HEK293T (cell line): ENCODE data around the gene ARID1B.

Experiments
- CTCF ChIA-PET: fragments of 350-600 bp; formaldehyde crosslinking; extraction: SDS; loops from one replicate; lab custom pipeline; 2021; ENCODE audit warnings: antibody characterized with exemption, inconsistent platforms; lab: Yijun Ruan, JAX
- POLR2A ChIA-PET: fragments of 350-600 bp; formaldehyde crosslinking; extraction: SDS; loops from one replicate; lab custom pipeline; 2020; ENCODE audit warnings: antibody characterized with exemption, inconsistent platforms; lab: Yijun Ruan, JAX
- DNase-seq: peaks from one replicate; pipeline ENCODE4 v3.0.0; 2012; ENCODE audit warnings: mixed read lengths; ENCODE audit errors: extremely low spot score
- ARNT ChIP-seq: fragments of 450-650 bp; IDR thresholded peaks from 2 replicates; pipeline ENCODE4 v1.6.1; 2017; ENCODE audit warnings: mild to moderate bottlenecking
- BHLHE40 ChIP-seq: fragments of 450-650 bp; IDR thresholded peaks from 2 replicates; pipeline ENCODE4 v1.6.1; 2016; ENCODE audit warnings: mild to moderate bottlenecking, moderate library complexity, borderline replicate concordance
- CTBP1 ChIP-seq: fragments of 450-650 bp; IDR thresholded peaks from 2 replicates; pipeline ENCODE4 v1.6.1; 2016; ENCODE audit warnings: borderline replicate concordance
- ELF4 ChIP-seq: fragments of 450-650 bp; IDR thresholded peaks from 2 replicates; pipeline ENCODE4 v1.6.1; 2017; ENCODE audit warnings: antibody characterized with exemption
- FOXA1 ChIP-seq: fragments of 450-650 bp; IDR thresholded peaks from 2 replicates; pipeline ENCODE4 v1.6.1; 2016; ENCODE audit warnings: mild to moderate bottlenecking
- FOXK2 ChIP-seq: fragments of 450-650 bp; IDR thresholded peaks from 2 replicates; pipeline ENCODE4 v1.6.1; 2016; ENCODE audit warnings: mild to moderate bottlenecking
- FOXM1 ChIP-seq: fragments of 450-650 bp; IDR thresholded peaks from 2 replicates; pipeline ENCODE4 v1.6.1; 2017; ENCODE audit warnings: mild to moderate bottlenecking, borderline replicate concordance
- HDGF ChIP-seq: fragments of 450-650 bp; IDR thresholded peaks from 2 replicates; pipeline ENCODE4 v1.6.1; 2017; ENCODE audit warnings: antibody characterized with exemption, borderline replicate concordance
- L3MBTL2 ChIP-seq: fragments of 450-650 bp; conservative IDR thresholded peaks from 2 replicates; pipeline ENCODE4 v1.6.1; 2016; ENCODE audit warnings: mild to moderate bottlenecking
- LEF1 ChIP-seq: fragments of 450-650 bp; IDR thresholded peaks from 2 replicates; pipeline ENCODE4 v1.6.1; 2017; ENCODE audit warnings: mild to moderate bottlenecking, borderline replicate concordance
- NFRKB ChIP-seq: fragments of 450-650 bp; IDR thresholded peaks from 2 replicates; pipeline ENCODE4 v1.6.1; 2016; ENCODE audit warnings: mild to moderate bottlenecking, moderate library complexity
- PKNOX1 ChIP-seq: fragments of 450-650 bp; IDR thresholded peaks from 2 replicates; pipeline ENCODE4 v1.6.1; 2016
- SP1 ChIP-seq: fragments of 450-650 bp; IDR thresholded peaks from 2 replicates; pipeline ENCODE4 v1.6.1; 2017
- SUZ12 ChIP-seq: fragments of 450-650 bp; IDR thresholded peaks from 2 replicates; pipeline ENCODE4 v1.6.1; 2016; ENCODE audit warnings: mild to moderate bottlenecking
- TARDBP ChIP-seq: fragments of 450-650 bp; IDR thresholded peaks from 2 replicates; pipeline ENCODE4 v1.6.1; 2016
- ZNF384 ChIP-seq: fragments of 450-650 bp; IDR thresholded peaks from 2 replicates; pipeline ENCODE4 v1.6.1; 2016

Gene ARID1B

GRCh38 chr6:157063923-157064322 lies 286.7 kb downstream of the ARID1B start:
- DNase-seq, result no peak
- POLR2A ChIA-PET, result no interaction called here
- no peak for TF ChIP-seq PKNOX1
- CTCF ChIA-PET, result no interaction called here

GRCh38 chr6:157064502-157064901 lies 287.3 kb downstream of the ARID1B start:
- POLR2A ChIA-PET, result no interaction called here
- no peak for DNase-seq
- TF ChIP-seq TARDBP (no peak), FOXK2 (no peak), ARNT (no peak), BHLHE40 (no peak), NFRKB (no peak), CTBP1 (no peak), L3MBTL2 (no peak), FOXA1 (no peak), HDGF (no peak), ZNF384 (no peak), ELF4 (no peak), FOXM1 (no peak), SUZ12 (no peak), PKNOX1 (no peak), SP1 (no peak), LEF1 (no peak)
- CTCF ChIA-PET, result no interaction called here

- ChIA-PET POLR2A (no interaction called here), CTCF (no interaction called here)
- no peak for DNase-seq
- no peak for TF ChIP-seq SUZ12
- no peak for TF ChIP-seq L3MBTL2
- no peak for TF ChIP-seq PKNOX1
- no peak for TF ChIP-seq BHLHE40
- no peak for TF ChIP-seq LEF1
- no peak for TF ChIP-seq ZNF384
- no peak for TF ChIP-seq SP1
- no peak for TF ChIP-seq NFRKB
- TF ChIP-seq CTBP1, result no peak
- no peak for TF ChIP-seq ARNT
- no peak for TF ChIP-seq HDGF
- TF ChIP-seq FOXM1, result no peak
- no peak for TF ChIP-seq ELF4
- no peak for TF ChIP-seq FOXK2
- TF ChIP-seq TARDBP, result no peak
Observed at GRCh38 chr6:157065366-157065765, 288.2 kb downstream of the ARID1B start.

GRCh38 chr6:157066781-157067491 lies 289.8 kb downstream of the ARID1B start:
- no peak for DNase-seq
- POLR2A ChIA-PET, result no interaction called here
- TF ChIP-seq HDGF (no peak), FOXK2 (no peak), CTBP1 (no peak)
- CTCF ChIA-PET, result no interaction called here

GRCh38 chr6:157067507-157067906 lies 290.3 kb downstream of the ARID1B start:
- DNase-seq, result no peak
- TF ChIP-seq TARDBP (no peak), PKNOX1 (no peak), NFRKB (no peak), FOXK2 (no peak), BHLHE40 (no peak), CTBP1 (no peak), ARNT (no peak), LEF1 (no peak), SUZ12 (no peak), SP1 (no peak), ELF4 (no peak), ZNF384 (no peak), FOXM1 (no peak), HDGF (no peak), L3MBTL2 (no peak), FOXA1 (no peak)
- ChIA-PET CTCF (no interaction called here), POLR2A (no interaction called here)

- no peak for DNase-seq
- ChIA-PET CTCF (interaction anchor here (1.1 kb wide), 1 partner anchor 9 kb away, joined by 4 read pairs; no protein-coding TSS in a partner anchor), POLR2A (no interaction called here)
- no peak for TF ChIP-seq SP1
- TF ChIP-seq NFRKB, result no peak
- TF ChIP-seq LEF1, result no peak
- TF ChIP-seq ARNT, result no peak
- TF ChIP-seq CTBP1, result no peak
- no peak for TF ChIP-seq ELF4
- TF ChIP-seq PKNOX1, result no peak
- no peak for TF ChIP-seq ZNF384
- TF ChIP-seq FOXA1, result no peak
- no peak for TF ChIP-seq L3MBTL2
- TF ChIP-seq FOXM1, result no peak
- TF ChIP-seq HDGF, result no peak
- TF ChIP-seq TARDBP, result no peak
- TF ChIP-seq BHLHE40, result no peak
Observed at GRCh38 chr6:157068691-157069324, 291.6 kb downstream of the ARID1B start.
